DMS 273 (cell line): ENCODE results near the gene SPIN1.

ENCODE experiments used
- DNase-seq: peaks from one replicate; lab custom pipeline; 2025; ENCODE audit not compliant: unreplicated experiment; lab: John Stamatoyannopoulos, UW

Gene SPIN1

DNA sequence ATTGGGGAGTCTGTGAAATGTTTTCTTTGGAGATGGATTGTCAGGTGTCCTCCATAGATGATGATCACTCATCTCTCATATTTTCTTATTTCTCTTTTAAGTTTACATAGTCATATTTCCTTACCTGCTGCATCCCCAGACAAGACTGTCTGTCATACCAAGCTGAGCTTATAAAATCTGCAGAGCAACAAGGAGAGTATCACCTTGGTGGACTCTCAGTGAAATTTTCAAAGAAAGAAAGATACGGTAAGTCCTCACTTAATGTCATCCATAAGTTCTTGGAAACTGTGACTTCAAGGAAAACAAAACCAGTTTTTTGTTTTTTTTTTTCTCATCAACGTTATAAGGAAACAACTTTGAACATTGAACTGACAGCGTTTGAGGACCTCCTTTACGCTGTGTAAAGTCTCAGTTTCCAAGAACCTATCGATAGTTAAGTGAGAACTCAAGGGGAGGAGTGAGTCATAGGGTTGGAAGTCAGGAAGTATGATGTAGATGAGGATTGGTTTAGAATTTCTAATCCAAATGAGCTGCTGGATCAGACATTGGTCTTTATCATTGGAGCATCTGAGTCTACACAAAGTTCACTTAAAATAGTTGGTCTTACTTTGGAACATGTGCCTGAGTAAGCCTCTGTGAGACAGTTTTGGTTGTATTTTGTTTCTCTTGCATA, 45.5 kb downstream of the SPIN1 start:
- no peak for DNase-seq

- no peak for DNase-seq
Observed at GRCh38 chr9:88435336-88435735, 47.1 kb downstream of the SPIN1 start.

DNA sequence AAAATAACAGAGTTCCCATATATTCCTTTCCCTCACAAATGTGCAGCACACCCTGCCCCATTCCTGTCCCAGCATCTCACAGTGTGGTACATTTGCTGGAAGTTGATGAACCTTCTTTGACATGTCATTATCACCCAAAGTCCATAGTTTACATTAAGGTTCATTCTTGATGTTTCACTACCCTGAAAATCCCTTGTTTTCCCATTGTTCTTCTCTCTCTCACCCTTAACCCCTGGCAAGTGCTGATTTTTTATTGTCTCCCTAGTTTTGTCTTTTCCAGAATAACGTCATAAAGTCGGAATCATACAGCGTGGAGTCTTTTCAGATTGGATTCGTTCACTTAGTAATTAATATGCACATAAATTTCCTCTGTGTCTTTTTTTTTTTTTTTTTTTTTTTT, 48.1 kb downstream of the SPIN1 start:
- no peak for DNase-seq

DNA sequence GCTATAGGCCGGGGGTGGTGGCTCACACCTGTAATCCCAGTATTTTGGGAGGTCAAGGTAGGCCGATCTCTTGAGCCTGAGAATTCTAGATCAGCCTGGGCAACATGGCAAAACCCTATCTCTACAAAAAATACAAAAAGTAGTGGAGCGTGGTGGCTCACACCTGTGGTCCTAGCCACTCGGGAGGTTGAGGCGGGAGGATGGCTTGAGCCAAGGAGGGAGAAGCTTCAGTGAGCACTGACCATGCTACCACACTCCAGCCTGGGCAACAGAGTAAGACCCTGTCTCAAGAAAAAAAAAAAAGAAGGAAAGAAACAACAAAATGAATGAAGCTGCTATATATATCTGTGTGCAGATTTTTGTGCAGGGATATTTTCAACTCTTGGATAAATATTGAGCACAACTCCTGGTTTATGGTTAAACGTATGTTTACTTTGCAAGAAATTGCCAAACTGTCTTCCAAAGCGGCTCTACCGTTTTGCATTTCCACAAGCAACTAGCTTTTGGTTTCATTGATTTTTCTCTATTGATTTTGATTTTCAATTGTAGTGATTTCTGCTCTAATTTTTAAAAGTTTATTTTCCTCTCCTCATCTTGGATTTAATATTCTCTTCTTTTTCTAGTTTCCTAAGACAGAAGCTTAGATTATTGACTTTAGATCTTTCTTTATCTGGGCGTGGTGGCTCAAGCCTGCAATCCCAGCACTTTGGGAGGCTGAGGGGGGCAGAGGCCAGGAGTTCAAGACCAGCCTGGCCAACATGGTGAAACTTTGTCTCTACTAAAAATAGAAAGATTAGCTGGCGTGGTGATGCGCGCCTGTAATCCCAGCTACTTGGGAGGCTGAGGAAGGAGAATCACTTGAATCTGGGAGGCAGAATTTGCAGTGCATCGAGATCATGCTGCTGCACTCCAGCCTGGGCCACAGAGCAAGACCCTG, 49.2 kb downstream of the SPIN1 start:
- no peak for DNase-seq

DNA sequence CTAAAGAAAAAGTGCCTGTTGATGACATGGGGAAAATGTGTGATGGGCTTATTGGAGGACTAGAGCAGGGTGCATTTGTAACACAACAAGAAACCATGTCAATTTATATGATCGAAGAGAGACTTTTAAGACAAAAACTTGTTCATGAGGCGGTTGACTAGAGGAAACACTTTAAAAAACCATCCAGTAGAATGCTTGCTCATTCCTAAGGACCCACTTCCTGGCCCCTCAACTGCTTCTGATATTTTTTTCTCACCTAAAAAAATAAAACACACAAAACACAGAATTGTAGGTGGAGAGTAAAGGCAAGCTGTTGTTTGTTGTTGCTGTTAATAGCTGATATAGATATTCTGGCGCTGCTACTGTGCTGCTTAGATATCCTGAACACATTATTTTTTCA, 50.6 kb downstream of the SPIN1 start:
- DNase-seq, result no peak

GRCh38 chr9:88441301-88442007, 53.2 kb downstream of the SPIN1 start:
- DNase-seq, result no peak

GRCh38 chr9:88443480-88444113, 55.4 kb downstream of the SPIN1 start:
- DNase-seq, result no peak

DNA sequence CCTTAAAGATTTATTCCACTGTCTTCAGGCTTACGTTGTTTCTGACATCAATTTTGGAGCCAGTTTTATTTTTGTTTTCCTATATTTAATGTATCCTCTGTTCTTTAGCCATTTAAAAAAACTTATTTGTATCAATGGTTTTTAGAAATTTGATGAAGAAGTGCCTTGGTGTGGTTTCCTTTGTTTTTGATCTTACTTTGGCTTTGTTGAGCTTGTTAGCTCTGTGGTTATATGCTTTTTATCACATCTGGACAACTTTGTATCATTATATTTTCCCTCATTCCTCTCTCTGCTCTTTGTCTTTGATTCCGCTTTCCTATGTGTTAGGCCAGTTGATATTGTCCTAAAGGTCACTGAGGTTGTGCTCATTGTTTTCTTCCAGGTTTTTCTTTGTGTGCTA, 58.5 kb downstream of the SPIN1 start:
- DNase-seq, result no peak

GRCh38 chr9:88447431-88447830, 59.2 kb downstream of the SPIN1 start:
- no peak for DNase-seq

DNA sequence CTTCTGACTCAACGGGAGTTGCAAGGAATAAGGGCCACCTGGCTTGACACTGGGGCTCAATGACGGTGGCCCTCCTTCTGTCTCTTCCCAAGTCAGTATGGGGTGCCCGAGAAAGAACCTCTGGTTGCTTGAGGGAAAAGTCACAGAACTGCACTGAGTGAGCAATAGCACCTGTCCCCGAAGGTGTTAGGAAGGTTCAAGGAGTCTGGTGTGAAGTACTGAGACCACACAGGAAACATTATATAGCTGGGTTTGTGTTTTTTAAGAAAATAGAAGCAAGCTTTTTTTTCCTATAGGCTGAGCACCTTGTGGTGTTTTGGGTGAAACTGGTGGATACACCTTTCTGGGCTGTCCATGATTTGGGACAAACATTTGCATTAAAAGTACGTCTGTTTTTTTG, 62.9 kb downstream of the SPIN1 start:
- DNase-seq, result no peak

DNA sequence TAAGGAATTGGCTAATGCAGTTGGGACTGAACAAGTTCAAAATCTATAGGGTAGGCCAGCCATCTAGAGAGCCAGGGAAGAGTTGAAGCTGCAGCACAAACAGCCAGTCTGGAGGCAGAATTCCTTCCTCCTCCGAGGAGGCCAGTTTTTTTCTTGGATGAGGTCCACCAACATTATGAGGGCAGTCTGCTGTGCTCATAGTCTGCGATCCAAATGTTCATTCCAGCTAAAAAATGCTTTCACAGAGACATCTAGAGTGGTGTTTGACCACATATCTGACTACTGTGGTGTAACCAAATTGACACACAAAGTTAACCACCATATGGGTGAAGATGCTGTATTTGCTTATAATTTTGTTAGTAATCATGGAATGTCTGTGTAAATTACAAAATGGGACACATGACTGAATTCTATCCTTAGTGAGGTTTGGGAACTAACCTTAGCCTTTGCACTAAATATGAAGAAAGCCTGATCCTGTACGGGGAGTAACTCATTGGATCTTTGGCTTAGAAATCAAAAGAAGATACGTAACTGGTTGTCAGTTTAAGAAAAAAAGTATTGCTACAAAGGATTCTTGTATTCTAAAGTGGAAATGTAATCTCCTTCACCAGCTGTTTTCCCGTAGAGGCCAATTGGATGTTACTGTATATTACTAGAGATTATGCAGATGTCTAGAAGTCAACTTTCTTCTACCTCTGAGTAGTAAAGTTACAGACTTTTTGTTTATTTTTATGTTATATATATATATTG, 70.6 kb downstream of the SPIN1 start:
- DNase-seq, result peak; percentile 14

GRCh38 chr9:88460587-88461332, 72.5 kb downstream of the SPIN1 start:
- peak; percentile 5 for DNase-seq

GRCh38 chr9:88462191-88462590, 73.9 kb downstream of the SPIN1 start:
- no peak for DNase-seq

- no peak for DNase-seq
Observed at GRCh38 chr9:88464851-88465250, 76.6 kb downstream of the SPIN1 start.

DNA sequence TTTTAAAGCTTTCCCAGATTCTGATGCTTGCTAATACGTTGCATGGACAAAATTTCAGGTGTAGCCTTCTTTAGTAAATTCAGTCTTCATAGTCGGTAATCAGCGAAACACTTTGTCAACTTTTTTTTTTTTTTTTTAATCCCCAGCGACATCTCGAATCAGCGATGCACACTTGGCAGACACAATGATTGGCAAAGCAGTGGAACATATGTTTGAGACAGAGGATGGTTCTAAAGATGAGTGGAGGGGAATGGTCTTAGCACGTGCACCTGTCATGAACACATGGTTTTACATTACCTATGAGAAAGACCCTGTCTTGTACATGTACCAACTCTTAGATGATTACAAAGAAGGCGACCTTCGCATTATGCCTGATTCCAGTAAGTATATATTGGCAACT, 80.0 kb downstream of the SPIN1 start:
- no peak for DNase-seq

DNA sequence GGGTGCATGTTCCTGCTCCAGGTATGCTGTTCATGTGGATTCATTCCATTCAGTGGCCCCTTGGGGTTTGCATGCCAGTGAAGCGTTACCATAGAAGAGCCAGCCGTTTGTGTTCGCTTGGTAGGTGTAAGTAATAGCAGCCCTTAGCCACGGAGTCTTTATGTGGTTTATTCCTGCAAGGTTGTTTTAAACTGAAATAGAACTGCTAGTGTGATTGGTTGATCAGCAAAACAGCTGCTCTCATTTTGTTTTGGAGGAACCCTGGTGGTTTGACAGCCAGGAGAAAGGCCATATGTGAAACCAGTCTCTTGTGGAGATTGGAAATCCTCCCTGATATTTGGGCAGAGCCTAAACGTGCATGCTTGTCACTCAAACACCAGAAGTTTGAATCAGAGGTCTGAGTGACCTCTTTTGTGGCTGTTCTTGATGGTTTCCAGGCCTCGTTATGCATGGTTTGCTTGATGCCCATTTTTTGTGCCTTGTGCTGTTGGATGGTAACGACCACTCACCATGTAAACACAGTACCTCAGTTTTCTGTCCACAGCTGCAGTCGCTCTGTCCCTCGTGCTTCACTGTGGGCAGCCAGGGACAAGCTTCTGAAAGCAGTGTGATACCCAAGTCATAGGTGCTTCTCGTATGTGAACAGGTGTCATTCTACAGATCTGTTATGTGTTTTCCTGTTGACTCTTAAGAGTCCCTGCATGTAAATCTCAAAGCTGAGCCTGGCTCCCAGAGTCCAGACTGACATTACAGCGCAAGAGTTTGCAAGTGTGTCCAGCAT, 88.4 kb downstream of the SPIN1 start:
- no peak for DNase-seq

DNA sequence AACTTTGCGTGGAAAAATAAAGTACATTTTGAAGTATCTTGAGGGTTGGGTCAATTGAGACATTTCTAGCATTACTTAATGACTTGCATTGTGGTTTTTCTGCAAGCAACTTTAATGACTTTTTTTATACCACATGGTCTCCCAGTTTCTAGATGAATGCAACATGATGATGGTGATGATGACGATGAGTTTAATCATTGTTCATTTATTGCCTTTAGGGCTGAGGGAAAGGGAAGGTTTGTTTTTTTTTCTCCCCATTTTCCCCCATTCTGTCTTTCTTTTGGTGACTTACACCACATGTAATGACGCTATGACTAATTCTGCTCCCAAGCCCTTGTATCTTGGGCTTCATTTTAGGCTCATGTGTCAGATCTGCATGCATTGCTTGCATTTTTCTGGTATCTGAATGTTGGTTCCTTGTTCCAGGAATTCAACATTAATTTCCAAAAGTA, 89.1 kb downstream of the SPIN1 start:
- no peak for DNase-seq

GRCh38 chr9:88478246-88478645, 90.0 kb downstream of the SPIN1 start:
- DNase-seq, result no peak

- DNase-seq, result no peak
Observed at GRCh38 chr9:88481933-88482332, 93.7 kb downstream of the SPIN1 start.
